22Rv1 (cell line): Measurements from ENCODE around the gene GRAP2.

Experiments used
- ZFX ChIP-seq: fragments of 450-650 bp; IDR thresholded peaks from 2 replicates; pipeline ENCODE4 v1.6.1; 2017; ENCODE audit warnings: antibody characterized with exemption, borderline replicate concordance
- TF ChIP-seq, protein P1 (sequence below): fragments of 450-650 bp; IDR thresholded peaks from 2 replicates; pipeline ENCODE4 v1.5.1; 2017; ENCODE audit warnings: mild to moderate bottlenecking

DNA sequence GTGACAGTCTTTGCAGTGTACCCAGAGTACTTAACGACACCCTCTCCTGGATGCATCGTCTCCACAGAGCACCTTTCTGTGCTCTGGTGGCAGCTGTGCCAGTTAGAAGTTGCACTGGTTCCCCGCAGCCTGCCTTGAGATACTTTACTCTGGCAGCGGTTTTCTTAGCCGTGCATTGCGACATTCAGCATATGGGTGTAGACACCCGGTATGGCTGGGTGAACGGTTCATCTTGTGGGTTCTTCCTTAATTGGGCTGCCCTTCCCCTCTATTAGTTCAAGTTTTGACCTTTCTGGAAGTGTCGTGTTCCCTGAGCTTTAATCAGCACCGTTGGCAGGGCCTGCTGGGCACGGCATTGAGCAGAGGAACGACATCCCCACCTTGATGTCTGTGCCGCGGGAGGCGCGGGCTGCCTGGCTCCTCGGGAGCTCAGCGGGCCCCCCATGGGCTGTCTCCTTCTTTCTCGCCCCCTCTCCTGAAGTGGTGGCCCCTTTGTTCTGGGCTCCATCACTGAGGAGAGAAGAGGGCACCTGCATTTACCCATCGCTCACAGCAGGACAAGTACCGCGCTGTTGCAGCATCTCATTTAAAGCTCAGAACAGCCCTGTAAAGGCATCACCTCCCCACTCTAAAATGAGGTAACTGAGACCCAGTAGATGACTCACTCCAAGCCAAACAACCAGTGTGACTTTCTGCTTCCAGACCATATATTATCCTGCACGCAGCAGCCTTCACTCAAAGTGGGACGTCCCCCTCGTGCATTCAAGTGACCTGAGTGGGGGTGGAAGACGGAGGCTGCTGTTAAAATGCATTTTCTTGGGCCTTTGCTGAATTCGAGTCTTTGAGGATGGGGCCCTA is 107.2 kb downstream of the GRAP2 start:
- TF ChIP-seq, protein P1, sequence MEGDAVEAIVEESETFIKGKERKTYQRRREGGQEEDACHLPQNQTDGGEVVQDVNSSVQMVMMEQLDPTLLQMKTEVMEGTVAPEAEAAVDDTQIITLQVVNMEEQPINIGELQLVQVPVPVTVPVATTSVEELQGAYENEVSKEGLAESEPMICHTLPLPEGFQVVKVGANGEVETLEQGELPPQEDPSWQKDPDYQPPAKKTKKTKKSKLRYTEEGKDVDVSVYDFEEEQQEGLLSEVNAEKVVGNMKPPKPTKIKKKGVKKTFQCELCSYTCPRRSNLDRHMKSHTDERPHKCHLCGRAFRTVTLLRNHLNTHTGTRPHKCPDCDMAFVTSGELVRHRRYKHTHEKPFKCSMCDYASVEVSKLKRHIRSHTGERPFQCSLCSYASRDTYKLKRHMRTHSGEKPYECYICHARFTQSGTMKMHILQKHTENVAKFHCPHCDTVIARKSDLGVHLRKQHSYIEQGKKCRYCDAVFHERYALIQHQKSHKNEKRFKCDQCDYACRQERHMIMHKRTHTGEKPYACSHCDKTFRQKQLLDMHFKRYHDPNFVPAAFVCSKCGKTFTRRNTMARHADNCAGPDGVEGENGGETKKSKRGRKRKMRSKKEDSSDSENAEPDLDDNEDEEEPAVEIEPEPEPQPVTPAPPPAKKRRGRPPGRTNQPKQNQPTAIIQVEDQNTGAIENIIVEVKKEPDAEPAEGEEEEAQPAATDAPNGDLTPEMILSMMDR: no peak
- TF ChIP-seq ZFX: no peak
